MM.1S (cell line): ENCODE results near the gene RNASE13.

Experiments used
- DNase-seq: peaks from one replicate; pipeline ENCODE4 v3.0.0-alpha.2; 2015
- H2AFZ ChIP-seq: fragments of 300-600 bp; sonication (generic); 2 replicates; pipeline ENCODE4 v1.6.0; 2016; ENCODE audit warnings: antibody characterized with exemption, low read length
- H3F3A ChIP-seq: fragments of 300-600 bp; sonication (generic); 2 replicates; pipeline ENCODE4 v1.6.1; 2016; ENCODE audit warnings: mild to moderate bottlenecking, antibody characterized with exemption, low read length, moderate library complexity, mixed read lengths; ENCODE audit not compliant: insufficient read depth
- H3K27ac ChIP-seq: fragments of 300-600 bp; sonication (generic); 2 replicates; pipeline ENCODE4 v1.5.1; 2016; ENCODE audit warnings: mild to moderate bottlenecking, low read length
- H3K27me3 ChIP-seq: fragments of 300-600 bp; sonication (generic); replicated peaks from 2 replicates; pipeline ENCODE4 v1.6.0; 2016; ENCODE audit warnings: low read length; ENCODE audit not compliant: insufficient read depth
- H3K36me3 ChIP-seq: fragments of 300-600 bp; sonication (generic); replicated peaks from 2 replicates; pipeline ENCODE4 v1.6.1; 2016; ENCODE audit warnings: mild to moderate bottlenecking, low read length, mixed read lengths; ENCODE audit not compliant: insufficient read depth
- H3K4me1 ChIP-seq: fragments of 300-600 bp; sonication (generic); 2 replicates; pipeline ENCODE4 v1.6.1; 2016; ENCODE audit warnings: low read length, mixed read lengths
- H3K4me2 ChIP-seq: fragments of 300-600 bp; sonication (generic); 2 replicates; pipeline ENCODE4 v1.6.0; 2016; ENCODE audit warnings: low read depth, low read length
- H3K4me3 ChIP-seq: fragments of 300-600 bp; sonication (generic); 2 replicates; pipeline ENCODE4 v1.5.1; 2016; ENCODE audit warnings: low read length, mixed read lengths
- H3K79me2 ChIP-seq: fragments of 300-600 bp; sonication (generic); 2 replicates; pipeline ENCODE4 v1.6.1; 2016; ENCODE audit warnings: mixed run types, low read length, mixed read lengths
- H3K9ac ChIP-seq: fragments of 300-600 bp; sonication (generic); 2 replicates; pipeline ENCODE4 v1.6.1; 2016; ENCODE audit warnings: low read length, mixed read lengths
- H3K9me2 ChIP-seq: fragments of 300-600 bp; sonication (generic); replicated peaks from 2 replicates; pipeline ENCODE4 v1.6.1; 2016; ENCODE audit warnings: mild to moderate bottlenecking, low read length, mixed read lengths; ENCODE audit not compliant: insufficient read depth
- H3K9me3 ChIP-seq: fragments of 300-600 bp; sonication (generic); replicated peaks from 2 replicates; pipeline ENCODE4 v1.6.1; 2016; ENCODE audit warnings: mild to moderate bottlenecking, low read length, mixed read lengths; ENCODE audit not compliant: insufficient read depth
- H4K20me1 ChIP-seq: fragments of 300-600 bp; sonication (generic); 2 replicates; pipeline ENCODE4 v1.6.1; 2016; ENCODE audit warnings: mild to moderate bottlenecking, low read length, moderate library complexity, mixed read lengths; ENCODE audit not compliant: insufficient read depth
- CTCF ChIP-seq: fragments of 300-600 bp; sonication (generic); IDR thresholded peaks from 2 replicates; pipeline ENCODE4 v1.5.1; 2016; ENCODE audit warnings: antibody characterized with exemption, low read length, mixed read lengths
- EZH2 ChIP-seq: fragments of 300-600 bp; sonication (generic); optimal IDR thresholded peaks from 2 replicates; pipeline ENCODE3; 2017; ENCODE audit warnings: low read depth, mild to moderate bottlenecking, antibody characterized with exemption, low read length, mixed read lengths
- EZH2phosphoT487 ChIP-seq: fragments of 300-600 bp; sonication (generic); IDR thresholded peaks from 2 replicates; pipeline ENCODE4 v1.6.1; 2018; ENCODE audit warnings: antibody characterized with exemption, low read length

RNASE13 gene

GRCh38 chr14:21054123-21054767, 19.6 kb upstream of the RNASE13 start:
- no peak for TF ChIP-seq EZH2phosphoT487
- TF ChIP-seq CTCF = no peak
- no peak for TF ChIP-seq EZH2
- Histone ChIP-seq H3K9me2 (no peaks in the 10 kb centered on the region), H3K4me3 (no peak overlapping the region), H4K20me1 (no peaks in the 10 kb centered on the region), H3K27me3 (no peaks in the 10 kb centered on the region), H3F3A (no peaks in the 10 kb centered on the region), H3K36me3 (no peaks in the 10 kb centered on the region), H2AFZ (no peak overlapping the region), H3K9ac (no peak overlapping the region), H3K4me1 (no peaks in the 10 kb centered on the region), H3K9me3 (no peaks in the 10 kb centered on the region), H3K4me2 (no peak overlapping the region), H3K79me2 (no peaks in the 10 kb centered on the region), H3K27ac (no peak overlapping the region)
- DNase-seq = no peak

GRCh38 chr14:21053184-21054122, 18.8 kb upstream of the RNASE13 start:
- Histone ChIP-seq H3K79me2 (no peaks in the 10 kb centered on the region), H3K4me1 (no peaks in the 10 kb centered on the region), H4K20me1 (no peaks in the 10 kb centered on the region), H3K9me2 (no peaks in the 10 kb centered on the region), H3K27ac (no peak overlapping the region), H3F3A (no peaks in the 10 kb centered on the region), H3K4me3 (no peak overlapping the region), H3K9ac (no peak overlapping the region), H2AFZ (no peak overlapping the region), H3K4me2 (no peak overlapping the region), H3K36me3 (no peaks in the 10 kb centered on the region), H3K27me3 (no peaks in the 10 kb centered on the region), H3K9me3 (no peaks in the 10 kb centered on the region)
- no peak for TF ChIP-seq CTCF
- TF ChIP-seq EZH2phosphoT487 = no peak
- TF ChIP-seq EZH2 = no peak
- no peak for DNase-seq

- TF ChIP-seq EZH2phosphoT487 (no peak), CTCF (no peak), EZH2 (no peak)
- H2AFZ ChIP-seq = no peak overlapping the region
- H3K4me2 ChIP-seq = no peak overlapping the region
- no peaks in the 10 kb centered on the region for H3K4me1 ChIP-seq
- no peaks in the 10 kb centered on the region for H3K79me2 ChIP-seq
- no peaks in the 10 kb centered on the region for H3K27me3 ChIP-seq
- no peak for DNase-seq
- no peaks in the 10 kb centered on the region for H3K36me3 ChIP-seq
- H3K27ac ChIP-seq = no peak overlapping the region
- no peak overlapping the region for H3K9ac ChIP-seq
- no peaks in the 10 kb centered on the region for H4K20me1 ChIP-seq
- H3K4me3 ChIP-seq = no peak overlapping the region
- no peaks in the 10 kb centered on the region for H3F3A ChIP-seq
- H3K9me2 ChIP-seq = no peaks in the 10 kb centered on the region
- H3K9me3 ChIP-seq = no peaks in the 10 kb centered on the region
Measured at GRCh38 chr14:21050597-21050996, 16.0 kb upstream of the RNASE13 start.
